WTC11 (cell line): Measurements from ENCODE around the gene MARS1. TPM values are rescaled to one million over a fixed set of nuclear protein-coding genes. Genes with fewer than 3 reads are reported as not detected.

Source experiments
- ATAC-seq: fragments of 200-7000 bp; cut with Tn5 transposase; 2 replicates; pipeline ENCODE4 v1.10.0; 2021; ENCODE audit warnings: mild to moderate bottlenecking, moderate library complexity
- CTCF ChIA-PET: fragments of 300-600 bp; sonication (Branson Sonifier 250); formaldehyde crosslinking; loops from one replicate; lab custom pipeline; 2021; ENCODE audit warnings: antibody characterized with exemption; lab: Charles Lee
- POLR2A ChIA-PET: fragments of 350-600 bp; sonication (Branson Sonifier 250); formaldehyde crosslinking; loops from one replicate; lab custom pipeline; 2021; ENCODE audit warnings: antibody characterized with exemption; lab: Charles Lee
- DNase-seq: peaks from one replicate; pipeline ENCODE4 v3.0.0; 2021; ENCODE audit warnings: low spot score
- H3K27ac Mint-ChIP-seq: 2 replicates; pipeline ENCODE4 v1.8.0; 2021; ENCODE audit warnings: mixed read lengths
- H3K27me3 Mint-ChIP-seq: 2 replicates; pipeline ENCODE4 v1.8.0; 2021; ENCODE audit warnings: low read depth, mild to moderate bottlenecking, moderate library complexity, mixed read lengths
- H3K36me3 Mint-ChIP-seq: 2 replicates; pipeline ENCODE4 v1.8.0; 2021; ENCODE audit warnings: mixed read lengths
- H3K4me1 Mint-ChIP-seq: 2 replicates; pipeline ENCODE4 v1.8.0; 2022; ENCODE audit warnings: mixed read lengths
- H3K4me3 Mint-ChIP-seq: 2 replicates; pipeline ENCODE4 v1.8.0; 2021; ENCODE audit warnings: mild to moderate bottlenecking, moderate library complexity, mixed read lengths
- H3K9me3 Mint-ChIP-seq: 2 replicates; pipeline ENCODE4 v1.8.0; 2021; ENCODE audit warnings: mixed read lengths
- CTCF ChIP-seq: fragments of 200-600 bp; IDR thresholded peaks from 2 replicates; pipeline ENCODE4 v1.8.0; 2022; ENCODE audit warnings: antibody characterized with exemption
- ERG ChIP-seq: fragments of 250-450 bp; sonication (Bioruptor Pico); IDR thresholded peaks from 2 replicates; pipeline ENCODE4 v1.8.0; 2021; ENCODE audit warnings: mild to moderate bottlenecking
- FOXK1 ChIP-seq: sonication (generic); formaldehyde crosslinking; IDR thresholded peaks from 2 replicates; pipeline ENCODE4 v1.8.0; 2022; ENCODE audit warnings: mild to moderate bottlenecking, moderate library complexity, missing genetic modification reagents
- GRHL2 ChIP-seq: fragments of 250-450 bp; sonication (Bioruptor Pico); IDR thresholded peaks from 2 replicates; pipeline ENCODE4 v1.8.0; 2022; ENCODE audit warnings: mild to moderate bottlenecking, moderate library complexity; ENCODE audit not compliant: insufficient replicate concordance, severe bottlenecking
- MAX ChIP-seq: sonication (generic); formaldehyde crosslinking; IDR thresholded peaks from 2 replicates; pipeline ENCODE4 v1.8.0; 2022; ENCODE audit warnings: mild to moderate bottlenecking, missing genetic modification reagents
- PRDM15 ChIP-seq: sonication (generic); formaldehyde crosslinking; IDR thresholded peaks from 2 replicates; pipeline ENCODE4 v1.8.0; 2022; ENCODE audit warnings: missing genetic modification reagents
- USF2 ChIP-seq: sonication (generic); formaldehyde crosslinking; IDR thresholded peaks from 2 replicates; pipeline ENCODE4 v1.8.1; 2023; ENCODE audit warnings: mild to moderate bottlenecking, missing genetic modification reagents, moderate library complexity
- ZBTB43 ChIP-seq: sonication (generic); formaldehyde crosslinking; IDR thresholded peaks from 2 replicates; pipeline ENCODE4 v1.8.1; 2023; ENCODE audit warnings: mild to moderate bottlenecking, missing genetic modification reagents
- ZNF121 ChIP-seq: sonication (generic); formaldehyde crosslinking; IDR thresholded peaks from 2 replicates; pipeline ENCODE4 v1.8.0; 2023; ENCODE audit warnings: missing genetic modification reagents
- ZNF138 ChIP-seq: sonication (generic); formaldehyde crosslinking; conservative IDR thresholded peaks from 2 replicates; pipeline ENCODE4 v1.8.1; 2022; ENCODE audit warnings: mild to moderate bottlenecking, moderate library complexity, missing genetic modification reagents
- ZNF396 ChIP-seq: fragments of 250-450 bp; sonication (Bioruptor Pico); IDR thresholded peaks from 2 replicates; pipeline ENCODE4 v1.8.0; 2021; ENCODE audit warnings: mild to moderate bottlenecking, moderate library complexity, borderline replicate concordance
- ZNF671 ChIP-seq: fragments of 250-450 bp; sonication (Bioruptor Pico); IDR thresholded peaks from 2 replicates; pipeline ENCODE4 v1.8.0; 2021; ENCODE audit warnings: mild to moderate bottlenecking
- total RNA-seq: library from RNA; stranded (reverse); gene quantifications from 3 replicates; pipeline ENCODE4 v1.2.3, GENCODE V29; 2021
- TF ChIP-seq, protein P1 (sequence below): sonication (generic); formaldehyde crosslinking; IDR thresholded peaks from 2 replicates; pipeline ENCODE4 v1.8.1; 2022; ENCODE audit warnings: missing genetic modification reagents, borderline replicate concordance
- TF ChIP-seq, protein P2 (sequence below): sonication (generic); formaldehyde crosslinking; IDR thresholded peaks from 2 replicates; pipeline ENCODE4 v1.8.1; 2023; ENCODE audit warnings: mild to moderate bottlenecking, missing genetic modification reagents, moderate library complexity
- TF ChIP-seq, protein P3 (sequence below): sonication (generic); formaldehyde crosslinking; IDR thresholded peaks from 2 replicates; pipeline ENCODE4 v1.8.0; 2022; ENCODE audit warnings: mild to moderate bottlenecking, missing genetic modification reagents
- TF ChIP-seq, protein P4 (sequence below): sonication (generic); formaldehyde crosslinking; IDR thresholded peaks from 2 replicates; pipeline ENCODE4 v1.8.1; 2022; ENCODE audit warnings: low read depth, mild to moderate bottlenecking, moderate library complexity, missing genetic modification reagents, borderline replicate concordance

Gene MARS1
- total RNA-seq, 1 experiment from 2014 or later, result 367 TPM

DNA sequence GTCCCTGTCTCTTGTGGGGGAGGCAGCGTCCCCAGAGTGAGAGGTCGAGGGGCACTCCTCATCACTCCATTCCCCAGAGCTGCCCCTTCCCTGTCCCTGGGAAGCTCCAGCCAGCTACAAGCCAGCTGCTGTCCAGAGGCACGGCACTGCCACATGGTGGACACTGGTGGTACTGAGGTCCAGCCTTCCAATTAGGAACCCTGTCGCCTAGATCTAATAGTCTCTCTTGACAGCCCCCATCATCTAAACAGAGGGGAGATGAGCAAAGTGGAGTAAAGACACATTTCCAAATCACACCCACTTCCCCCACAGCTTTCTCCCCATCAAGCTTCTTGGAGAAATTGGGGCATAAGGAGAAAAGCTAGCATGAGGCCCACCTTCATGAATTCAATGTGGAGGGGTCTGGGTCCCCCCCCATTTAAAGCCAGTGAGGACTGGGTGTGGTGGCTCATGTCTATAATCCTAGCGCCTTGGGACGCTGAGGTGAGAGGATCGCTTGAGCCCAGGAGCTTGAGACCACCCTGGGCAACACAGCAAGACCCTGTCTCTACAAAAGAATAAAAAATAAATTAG, 34.8 kb upstream of the MARS1 start:
- DNase-seq, result peak; percentile 94
- Mint-ChIP-seq H3K4me3 (no peak overlapping the region), H3K27me3 (no peaks in the 10 kb centered on the region), H3K36me3 (no peaks in the 10 kb centered on the region), H3K27ac (no peak overlapping the region), H3K4me1 (peaks cover 43% of the 10 kb centered on the region), H3K9me3 (peaks cover 3% of the 10 kb centered on the region)
- POLR2A ChIA-PET, result interaction anchor here (0.6 to 1.7 kb wide), 7 partner anchors 23 to 292 kb away, joined by 3 to 11 read pairs (median 3); partner anchors contain the start of gene TSPAN31
- ATAC-seq, result peak; percentile 72
- peak; percentile 61; the same call in 1 of the 2 replicates for TF ChIP-seq ZNF121 (CRISPR knock-in tag)
- TF ChIP-seq, protein P1, sequence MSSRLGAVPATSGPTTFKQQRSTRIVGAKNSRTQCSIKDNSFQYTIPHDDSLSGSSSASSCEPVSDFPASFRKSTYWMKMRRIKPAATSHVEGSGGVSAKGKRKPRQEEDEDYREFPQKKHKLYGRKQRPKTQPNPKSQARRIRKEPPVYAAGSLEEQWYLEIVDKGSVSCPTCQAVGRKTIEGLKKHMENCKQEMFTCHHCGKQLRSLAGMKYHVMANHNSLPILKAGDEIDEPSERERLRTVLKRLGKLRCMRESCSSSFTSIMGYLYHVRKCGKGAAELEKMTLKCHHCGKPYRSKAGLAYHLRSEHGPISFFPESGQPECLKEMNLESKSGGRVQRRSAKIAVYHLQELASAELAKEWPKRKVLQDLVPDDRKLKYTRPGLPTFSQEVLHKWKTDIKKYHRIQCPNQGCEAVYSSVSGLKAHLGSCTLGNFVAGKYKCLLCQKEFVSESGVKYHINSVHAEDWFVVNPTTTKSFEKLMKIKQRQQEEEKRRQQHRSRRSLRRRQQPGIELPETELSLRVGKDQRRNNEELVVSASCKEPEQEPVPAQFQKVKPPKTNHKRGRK (CRISPR knock-in tag), result no peak
- no peak for TF ChIP-seq GRHL2 (CRISPR knock-in tag)
- TF ChIP-seq ZNF671, result no peak
- peak; percentile 76 for TF ChIP-seq CTCF
- TF ChIP-seq MAX (CRISPR knock-in tag), result peak; percentile 63; the same call in 1 of the 2 replicates
- CTCF ChIA-PET, result interaction anchor here (0.5 to 9.4 kb wide), 65 partner anchors 9 to 325 kb away, joined by 3 to 245 read pairs (median 6); partner anchors contain the start of genes INHBC, LRP1 and STAC3

- CTCF ChIA-PET, result interaction anchor here (1.3 to 9.4 kb wide), 13 partner anchors 21 to 342 kb away, joined by 5 to 245 read pairs (median 26); partner anchors contain the start of genes INHBC, SHMT2 and STAT6
- no peaks in the 10 kb centered on the region for H3K27me3 Mint-ChIP-seq
- peaks cover 51% of the 10 kb centered on the region for H3K4me1 Mint-ChIP-seq
- TF ChIP-seq FOXK1 (CRISPR knock-in tag), result no peak
- TF ChIP-seq, protein P2, sequence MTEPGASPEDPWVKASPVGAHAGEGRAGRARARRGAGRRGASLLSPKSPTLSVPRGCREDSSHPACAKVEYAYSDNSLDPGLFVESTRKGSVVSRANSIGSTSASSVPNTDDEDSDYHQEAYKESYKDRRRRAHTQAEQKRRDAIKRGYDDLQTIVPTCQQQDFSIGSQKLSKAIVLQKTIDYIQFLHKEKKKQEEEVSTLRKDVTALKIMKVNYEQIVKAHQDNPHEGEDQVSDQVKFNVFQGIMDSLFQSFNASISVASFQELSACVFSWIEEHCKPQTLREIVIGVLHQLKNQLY, result no peak
- TF ChIP-seq, protein P3, sequence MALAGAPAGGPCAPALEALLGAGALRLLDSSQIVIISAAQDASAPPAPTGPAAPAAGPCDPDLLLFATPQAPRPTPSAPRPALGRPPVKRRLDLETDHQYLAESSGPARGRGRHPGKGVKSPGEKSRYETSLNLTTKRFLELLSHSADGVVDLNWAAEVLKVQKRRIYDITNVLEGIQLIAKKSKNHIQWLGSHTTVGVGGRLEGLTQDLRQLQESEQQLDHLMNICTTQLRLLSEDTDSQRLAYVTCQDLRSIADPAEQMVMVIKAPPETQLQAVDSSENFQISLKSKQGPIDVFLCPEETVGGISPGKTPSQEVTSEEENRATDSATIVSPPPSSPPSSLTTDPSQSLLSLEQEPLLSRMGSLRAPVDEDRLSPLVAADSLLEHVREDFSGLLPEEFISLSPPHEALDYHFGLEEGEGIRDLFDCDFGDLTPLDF, result no peak
- TF ChIP-seq, protein P4, sequence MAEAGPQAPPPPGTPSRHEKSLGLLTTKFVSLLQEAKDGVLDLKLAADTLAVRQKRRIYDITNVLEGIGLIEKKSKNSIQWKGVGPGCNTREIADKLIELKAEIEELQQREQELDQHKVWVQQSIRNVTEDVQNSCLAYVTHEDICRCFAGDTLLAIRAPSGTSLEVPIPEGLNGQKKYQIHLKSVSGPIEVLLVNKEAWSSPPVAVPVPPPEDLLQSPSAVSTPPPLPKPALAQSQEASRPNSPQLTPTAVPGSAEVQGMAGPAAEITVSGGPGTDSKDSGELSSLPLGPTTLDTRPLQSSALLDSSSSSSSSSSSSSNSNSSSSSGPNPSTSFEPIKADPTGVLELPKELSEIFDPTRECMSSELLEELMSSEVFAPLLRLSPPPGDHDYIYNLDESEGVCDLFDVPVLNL (CRISPR knock-in tag), result no peak
- TF ChIP-seq ZBTB43, result no peak
- TF ChIP-seq ZNF121 (CRISPR knock-in tag), result no peak; the same call in 1 of the 2 replicates
- TF ChIP-seq ZNF396 (CRISPR knock-in tag), result no peak
- TF ChIP-seq PRDM15 (CRISPR knock-in tag), result no peak
- no peak for TF ChIP-seq ERG (CRISPR knock-in tag)
- no peak for TF ChIP-seq USF2 (CRISPR knock-in tag)
- TF ChIP-seq ZNF138, result no peak
Measured at GRCh38 chr12:57454213-57454565, 33.7 kb upstream of the MARS1 start.

More at GRCh38 chr12:57454213-57454565, 33.7 kb upstream of the MARS1 start:
- no peak for ATAC-seq
- Mint-ChIP-seq H3K36me3 (no peaks in the 10 kb centered on the region), H3K27ac (peak overlapping the region; percentile 83; the same call in 1 of the 2 replicates), H3K9me3 (peaks cover 2% of the 10 kb centered on the region), H3K4me3 (no peak overlapping the region)
- DNase-seq, result no peak
- POLR2A ChIA-PET, result interaction anchor here (0.5 to 2.0 kb wide), 9 partner anchors 19 to 1480 kb away, joined by 3 to 12 read pairs (median 7); partner anchors contain the start of genes DDIT3, INHBC, RAB5B and SHMT2
